B cell (primary cell): ENCODE results near the gene ANKRD11. TPM values are rescaled to one million over a fixed set of nuclear protein-coding genes. Genes with fewer than 3 reads are reported as not detected.

Experiments used
- ATAC-seq: fragments of 200-7000 bp; cut with Tn5 transposase; one replicate; pipeline ENCODE4 v1.10.0; 2021; ENCODE audit warnings: low read depth, mild to moderate bottlenecking, moderate number of reproducible peaks, moderate library complexity
- CTCF ChIA-PET: fragments of 350-600 bp; sonication (Branson Sonifier 250); formaldehyde crosslinking; loops from one replicate; lab custom pipeline; 2021; ENCODE audit warnings: antibody characterized with exemption, inconsistent platforms; lab: Charles Lee
- POLR2A ChIA-PET: fragments of 350-600 bp; sonication (Branson Sonifier 250); formaldehyde crosslinking; loops from one replicate; lab custom pipeline; 2021; ENCODE audit warnings: antibody characterized with exemption; lab: Charles Lee
- DNase-seq: peaks from one replicate; pipeline ENCODE4 v3.0.0; 2013
- H2AFZ ChIP-seq: 2 replicates; pipeline ENCODE4 v1.6.1; 2012; ENCODE audit warnings: mild to moderate bottlenecking, low read depth, low read length; ENCODE audit not compliant: insufficient read depth, poor library complexity, severe bottlenecking
- H3K27ac ChIP-seq, 2 donors: 1 replicate in 1 of 2; 2 replicates in 1 of 2; pipeline ENCODE4 v1.5.1; 2012 to 2013; ENCODE audit warnings: low read length in 2 of 2, mild to moderate bottlenecking in 2 of 2, moderate library complexity in 1 of 2
- H3K27me3 ChIP-seq, 4 experiments: fragments of 200-600 bp in 1 of 4; sonication (generic) in 1 of 4; replicated peaks in 1 of 4; 1 replicate in 2 of 4; 2 replicates in 2 of 4; pipeline versions ENCODE4 v1.6.1 to v1.7.0; 2013 to 2016; ENCODE audit warnings: low read length in 3 of 4, mild to moderate bottlenecking in 2 of 4, mixed read lengths in 1 of 4, moderate library complexity in 1 of 4; ENCODE audit not compliant: insufficient read depth in 4 of 4, control insufficient read depth in 3 of 4; ENCODE audit errors: control extremely low read depth in 1 of 4
- H3K36me3 ChIP-seq, 2 experiments: replicated peaks in 1 of 2; 1 replicate in 1 of 2; 2 replicates in 1 of 2; pipeline versions ENCODE4 v1.6.1 to v1.7.1; 2013; ENCODE audit warnings: low read length in 1 of 2; ENCODE audit not compliant: insufficient read depth in 2 of 2, control insufficient read depth in 1 of 2; ENCODE audit errors: control extremely low read depth in 1 of 2, extremely low read depth in 1 of 2
- H3K4me1 ChIP-seq, 2 donors: fragments of 200-600 bp in 1 of 2; sonication (generic) in 1 of 2; 1 replicate in 1 of 2; 2 replicates in 1 of 2; pipeline versions ENCODE4 v1.5.1 to v1.6.1; 2013 to 2017; ENCODE audit warnings: low read length in 2 of 2; ENCODE audit not compliant: control insufficient read depth in 2 of 2, insufficient read depth in 2 of 2
- H3K4me2 ChIP-seq: replicated peaks from 2 replicates; pipeline ENCODE3; 2012; ENCODE audit warnings: mild to moderate bottlenecking, low read depth, low read length; ENCODE audit not compliant: poor library complexity, severe bottlenecking
- H3K4me3 ChIP-seq, 5 experiments: fragments of 200-600 bp in 1 of 5; sonication (generic) in 1 of 5; 1 replicate in 3 of 5; 2 replicates in 2 of 5; pipeline versions ENCODE4 v1.5.1 to v1.7.0; 2011 to 2016; ENCODE audit warnings: low read length in 4 of 5, mild to moderate bottlenecking in 4 of 5, low read depth in 2 of 5, control low read depth in 1 of 5, moderate library complexity in 1 of 5; ENCODE audit not compliant: insufficient read depth in 1 of 5; ENCODE audit errors: control extremely low read depth in 1 of 5, extremely low read depth in 1 of 5
- H3K79me2 ChIP-seq: fragments of 200-600 bp; sonication (generic); one replicate; pipeline ENCODE4 v1.6.0; 2016; ENCODE audit warnings: low read length; ENCODE audit not compliant: control insufficient read depth, insufficient read depth
- H3K9ac ChIP-seq: fragments of 200-600 bp; sonication (generic); 2 replicates; pipeline ENCODE4 v1.6.1; 2017; ENCODE audit warnings: mild to moderate bottlenecking, low read length, moderate library complexity
- H3K9me3 ChIP-seq, 3 donors: one replicate each; pipeline versions ENCODE4 v1.6.1 to v1.7.1; 2013; ENCODE audit warnings: low read length in 2 of 3; ENCODE audit not compliant: control insufficient read depth in 2 of 3, insufficient read depth in 1 of 3; ENCODE audit errors: control extremely low read depth in 1 of 3
- H4K20me1 ChIP-seq: 2 replicates; pipeline ENCODE4 v1.6.0; 2012; ENCODE audit warnings: mild to moderate bottlenecking, low read length; ENCODE audit not compliant: insufficient read depth, control insufficient read depth, poor library complexity, severe bottlenecking
- H3K27ac Mint-ChIP-seq: one replicate; pipeline ENCODE4 v1.8.0; 2021; ENCODE audit warnings: mixed read lengths
- H3K27me3 Mint-ChIP-seq: one replicate; pipeline ENCODE4 v1.8.0; 2021; ENCODE audit warnings: mixed read lengths
- H3K4me1 Mint-ChIP-seq: one replicate; pipeline ENCODE4 v1.8.0; 2021; ENCODE audit warnings: mixed read lengths
- H3K4me3 Mint-ChIP-seq: one replicate; pipeline ENCODE4 v1.8.0; 2021; ENCODE audit warnings: mixed read lengths
- H3K9me3 Mint-ChIP-seq: one replicate; pipeline ENCODE4 v1.8.0; 2022; ENCODE audit warnings: mixed read lengths; ENCODE audit not compliant: insufficient read depth
- EZH2 ChIP-seq: IDR thresholded peaks from 2 replicates; pipeline ENCODE4 v1.6.1; 2012; ENCODE audit warnings: borderline replicate concordance, low read depth, mild to moderate bottlenecking, moderate library complexity, low read length; ENCODE audit not compliant: insufficient read depth, poor library complexity, severe bottlenecking
- WGBS: methylation state at CpG from one replicate; pipeline ENCODE4 v1.1.5; 2013; ENCODE audit warnings: missing lambda C conversion rate; ENCODE audit not compliant: insufficient coverage; 5-methylcytosine and 5-hydroxymethylcytosine counted together
- intact Hi-C: fragments of 100-400 bp; cut with micrococcal nuclease; formaldehyde crosslinking; loops from one replicate; pipeline ENCODE4 v1.10.0; 2022
- polyA plus RNA-seq: library from polyadenylated mRNA; depleted of rRNA; stranded (reverse); fragments of >200 nt; gene quantifications from 2 replicates; pipeline ENCODE4 v1.2.3, GENCODE V29; 2012
- total RNA-seq, 2 donors: library from RNA; stranded (reverse); fragments of 120-200 nt in 1 of 2; gene quantifications; 1 replicate in 1 of 2; 2 replicates in 1 of 2; pipeline versions ENCODE4 v1.2.3 to v1.2.4, GENCODE V29; 2013 to 2022
- TF ChIP-seq, protein P1 (sequence below): fragments of 200-600 bp; IDR thresholded peaks from one replicate; pipeline ENCODE4 v1.8.0; 2022; ENCODE audit warnings: antibody characterized with exemption, mild to moderate bottlenecking

ANKRD11 gene
- total and polyA plus RNA-seq, 2 donors (not counting 1 experiment from before 2014, with no cell fraction given), result 67.9 to 314 TPM

DNA sequence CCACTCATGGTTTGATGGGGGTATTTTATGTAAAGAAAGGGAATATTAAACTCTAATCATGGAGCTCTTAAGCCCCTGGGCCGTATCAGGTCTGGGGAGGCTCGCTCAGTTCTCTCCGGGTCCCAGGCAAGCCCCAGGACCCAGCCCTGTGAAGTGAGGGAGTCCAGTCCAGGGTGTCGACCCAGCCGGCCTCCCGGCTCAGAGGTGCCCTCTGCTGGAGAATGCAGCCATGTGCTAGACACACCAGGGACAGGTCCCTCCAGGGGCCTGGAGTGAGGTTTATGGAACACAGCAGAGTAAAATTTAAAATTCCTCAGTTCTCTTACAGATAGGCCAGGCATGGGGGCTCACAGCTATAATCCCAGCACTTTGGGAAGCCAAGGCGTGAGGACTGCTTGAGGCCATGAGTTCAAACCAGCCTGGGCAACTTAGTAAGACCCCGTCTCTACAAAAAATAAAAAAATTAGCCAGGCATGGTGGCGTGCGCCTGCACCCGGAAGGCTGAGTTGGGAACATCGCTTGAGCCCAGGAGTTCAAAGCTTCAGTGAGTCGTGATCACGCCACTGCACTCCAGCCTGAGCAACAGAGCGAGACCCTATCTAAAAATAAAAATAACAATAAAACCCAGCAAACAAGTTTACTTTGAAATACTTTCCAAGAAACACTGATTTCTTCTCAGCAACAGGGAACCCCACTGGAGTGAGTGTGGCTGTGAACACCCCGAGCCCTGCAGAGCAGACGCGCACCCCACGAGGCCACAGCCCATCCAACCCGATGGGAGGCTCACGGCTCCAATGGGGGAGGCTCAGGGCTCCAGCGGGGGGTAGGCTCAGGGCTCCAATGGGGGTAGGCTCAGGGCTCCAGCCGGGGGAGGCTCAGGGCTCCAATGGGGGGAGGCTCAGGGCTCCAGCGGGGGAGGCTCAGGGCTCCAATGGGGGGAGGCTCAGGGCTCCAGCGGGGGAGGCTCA lies 200.6 kb downstream of the ANKRD11 start:
- Mint-ChIP-seq H3K4me1 (peaks cover 4% of the 10 kb centered on the region), H3K4me3 (no peak overlapping the region), H3K27ac (no peak overlapping the region), H3K27me3 (no peaks in the 10 kb centered on the region), H3K9me3 (no peaks in the 10 kb centered on the region)
- no peaks in the 10 kb centered on the region for H3K4me1 ChIP-seq
- no peak overlapping the region for H3K4me2 ChIP-seq
- peaks cover 86% of the 10 kb centered on the region for H4K20me1 ChIP-seq
- ChIA-PET POLR2A (interaction anchor here (0.6 kb wide), 1 partner anchor 584 kb away, joined by 11 read pairs; the partner anchor contains the start of gene TCF25), CTCF (interaction anchor here (0.8 to 2.3 kb wide), 12 partner anchors 8 to 476 kb away, joined by 3 to 7 read pairs (median 3); no protein-coding TSS in a partner anchor)
- no peak for TF ChIP-seq EZH2
- TF ChIP-seq, protein P1, sequence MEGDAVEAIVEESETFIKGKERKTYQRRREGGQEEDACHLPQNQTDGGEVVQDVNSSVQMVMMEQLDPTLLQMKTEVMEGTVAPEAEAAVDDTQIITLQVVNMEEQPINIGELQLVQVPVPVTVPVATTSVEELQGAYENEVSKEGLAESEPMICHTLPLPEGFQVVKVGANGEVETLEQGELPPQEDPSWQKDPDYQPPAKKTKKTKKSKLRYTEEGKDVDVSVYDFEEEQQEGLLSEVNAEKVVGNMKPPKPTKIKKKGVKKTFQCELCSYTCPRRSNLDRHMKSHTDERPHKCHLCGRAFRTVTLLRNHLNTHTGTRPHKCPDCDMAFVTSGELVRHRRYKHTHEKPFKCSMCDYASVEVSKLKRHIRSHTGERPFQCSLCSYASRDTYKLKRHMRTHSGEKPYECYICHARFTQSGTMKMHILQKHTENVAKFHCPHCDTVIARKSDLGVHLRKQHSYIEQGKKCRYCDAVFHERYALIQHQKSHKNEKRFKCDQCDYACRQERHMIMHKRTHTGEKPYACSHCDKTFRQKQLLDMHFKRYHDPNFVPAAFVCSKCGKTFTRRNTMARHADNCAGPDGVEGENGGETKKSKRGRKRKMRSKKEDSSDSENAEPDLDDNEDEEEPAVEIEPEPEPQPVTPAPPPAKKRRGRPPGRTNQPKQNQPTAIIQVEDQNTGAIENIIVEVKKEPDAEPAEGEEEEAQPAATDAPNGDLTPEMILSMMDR, result peak; percentile 85
- peaks cover 0 to 55% of the 10 kb centered on the region in 2 experiments for H3K36me3 ChIP-seq
- H3K79me2 ChIP-seq, result peaks cover 34% of the 10 kb centered on the region
- no peak overlapping the region for H3K27ac ChIP-seq
- DNase-seq (peak; percentile 73), ATAC-seq (peak; percentile 87)
- H3K9me3 ChIP-seq, result no peaks in the 10 kb centered on the region
- WGBS, result 89% methylated on average over 12 of the region's 25 CpGs
- no peak overlapping the region for H3K4me3 ChIP-seq
- H3K27me3 ChIP-seq, result no peaks in the 10 kb centered on the region
- no peak overlapping the region for H2AFZ ChIP-seq
- intact Hi-C loops, result loop anchor here (1.0 kb wide), 1 partner anchor 48 kb away; no protein-coding TSS in a partner anchor
- H3K9ac ChIP-seq, result no peak overlapping the region
